NCI-H128 (cell line): ENCODE results near the gene KIF16B.

Source experiments
- DNase-seq: peaks from one replicate; lab custom pipeline; 2025; ENCODE audit not compliant: unreplicated experiment; lab: John Stamatoyannopoulos, UW

Gene KIF16B

GRCh38 chr20:16363506-16364319 lies 209.5 kb downstream of the KIF16B start:
- DNase-seq = no peak

GRCh38 chr20:16362642-16363041 lies 210.6 kb downstream of the KIF16B start:
- DNase-seq = no peak

GRCh38 chr20:16360668-16361067 lies 212.6 kb downstream of the KIF16B start:
- no peak for DNase-seq

- no peak for DNase-seq
Measured at GRCh38 chr20:16353417-16353781, 219.8 kb downstream of the KIF16B start.

- DNase-seq = no peak
Measured at GRCh38 chr20:16352751-16353416, 220.4 kb downstream of the KIF16B start.

- no peak for DNase-seq
Measured at GRCh38 chr20:16352321-16352720, 220.9 kb downstream of the KIF16B start.

- no peak for DNase-seq
Measured at GRCh38 chr20:16351415-16351814, 221.8 kb downstream of the KIF16B start.

- no peak for DNase-seq
Measured at GRCh38 chr20:16350465-16350864, 222.8 kb downstream of the KIF16B start.

- no peak for DNase-seq
Measured at GRCh38 chr20:16349523-16350260, 223.6 kb downstream of the KIF16B start.

GRCh38 chr20:16346956-16347355 lies 226.3 kb downstream of the KIF16B start:
- DNase-seq = no peak

GRCh38 chr20:16337707-16338106 lies 235.5 kb downstream of the KIF16B start:
- no peak for DNase-seq

- no peak for DNase-seq
Measured at GRCh38 chr20:16327606-16328005, 245.6 kb downstream of the KIF16B start.

GRCh38 chr20:16321291-16321690 lies 252.0 kb downstream of the KIF16B start:
- DNase-seq = no peak

GRCh38 chr20:16317445-16318362 lies 255.5 kb downstream of the KIF16B start:
- no peak for DNase-seq

- DNase-seq = no peak
Measured at GRCh38 chr20:16316513-16316912, 256.7 kb downstream of the KIF16B start.

- DNase-seq = no peak
Measured at GRCh38 chr20:16314748-16315159, 258.5 kb downstream of the KIF16B start.

- DNase-seq = no peak
Measured at GRCh38 chr20:16314320-16314719, 258.9 kb downstream of the KIF16B start.

GRCh38 chr20:16313917-16314316 lies 259.3 kb downstream of the KIF16B start:
- DNase-seq = no peak

- DNase-seq = no peak
Measured at GRCh38 chr20:16312998-16313397, 260.2 kb downstream of the KIF16B start.

GRCh38 chr20:16311756-16312155 lies 261.5 kb downstream of the KIF16B start:
- DNase-seq = no peak

- no peak for DNase-seq
Measured at GRCh38 chr20:16308754-16309153, 264.5 kb downstream of the KIF16B start.
